Activated CD4-positive, alpha-beta T cell treated with anti-CD3 and anti-CD28 coated beads, Interleukin-2, amount 50 U/mL, for 16 hours (primary cell): Measurements from ENCODE around the gene FGFR2.

Experiments used
- DNase-seq: peaks from one replicate; pipeline ENCODE4 v3.0.0-alpha.2; 2020

FGFR2 gene

DNA sequence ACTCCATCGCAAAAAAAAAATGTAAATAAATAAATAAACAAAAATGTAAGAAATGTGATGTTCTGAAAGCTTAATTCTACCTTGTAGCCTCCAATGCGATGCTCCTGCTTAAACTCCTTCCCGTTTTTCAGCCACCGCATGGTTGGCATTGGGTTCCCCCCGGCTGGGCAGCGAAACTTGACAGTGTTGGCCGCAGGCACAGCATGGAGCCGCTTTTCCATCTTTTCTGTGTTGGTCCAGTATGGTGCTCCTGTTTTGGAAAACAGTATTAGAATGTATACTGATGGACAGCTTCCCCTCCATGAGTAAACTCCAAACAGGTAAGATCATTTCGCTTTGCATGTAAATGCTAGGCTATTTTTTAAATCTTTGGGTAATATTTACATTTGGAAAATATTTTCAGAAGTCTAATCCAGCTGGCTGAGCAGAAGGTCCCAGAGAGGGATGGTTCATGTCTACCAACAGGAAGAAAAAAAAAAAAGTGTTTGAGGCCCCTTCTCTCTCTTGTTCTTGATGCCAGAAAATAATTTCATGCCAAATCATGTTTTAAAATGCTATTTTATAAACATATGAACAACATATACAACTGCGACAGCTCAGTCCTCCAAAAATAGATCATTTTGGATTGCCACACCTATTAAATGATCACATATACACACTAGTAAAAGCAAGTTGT lies 46.9 kb downstream of the FGFR2 start:
- no peak for DNase-seq

DNA sequence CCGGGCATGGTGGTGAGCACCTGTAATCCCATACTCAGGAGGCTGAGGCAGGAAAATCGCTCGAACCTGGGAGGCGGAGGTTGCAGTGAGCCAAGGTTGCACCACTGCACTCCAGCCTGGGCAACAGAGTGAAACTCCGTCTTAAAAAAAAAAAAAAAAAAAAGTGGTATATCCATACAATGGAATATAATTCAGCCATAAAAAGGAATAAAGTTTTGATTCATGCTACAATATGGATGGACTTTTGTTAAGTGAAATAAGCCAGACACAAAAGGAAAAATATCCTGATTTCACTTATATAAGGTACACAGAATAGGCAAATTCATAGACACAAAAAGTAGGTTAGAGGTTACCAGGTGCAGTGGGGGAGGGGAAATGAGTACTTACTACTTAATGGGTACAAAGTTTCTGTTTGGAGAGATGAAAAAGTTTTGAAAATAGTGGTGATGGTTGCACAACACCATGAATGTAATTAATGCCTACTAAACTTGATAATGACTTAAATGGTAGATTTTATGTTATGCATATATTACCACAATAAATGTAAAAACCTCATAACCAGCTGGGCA lies 53.9 kb downstream of the FGFR2 start:
- no peak for DNase-seq

DNA sequence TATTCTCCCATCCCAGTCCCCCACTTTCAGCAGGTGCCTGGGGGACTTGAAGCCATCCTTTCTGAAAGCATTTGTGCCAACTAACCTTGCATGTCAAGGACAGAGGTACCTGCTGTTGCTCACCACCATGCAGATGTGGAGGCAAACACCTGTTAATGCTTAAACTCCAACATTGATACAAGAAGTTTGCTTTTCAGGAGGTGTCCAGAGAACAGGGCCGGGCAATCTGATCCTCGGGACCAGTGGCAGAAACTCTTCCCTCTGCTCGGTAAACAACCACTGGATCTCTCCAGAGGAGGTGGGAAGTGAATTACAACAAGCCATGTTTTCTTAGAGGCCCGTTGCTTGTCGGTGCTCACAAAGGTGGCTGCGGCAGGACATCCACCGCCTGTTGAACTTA lies 54.7 kb downstream of the FGFR2 start:
- DNase-seq: no peak

DNA sequence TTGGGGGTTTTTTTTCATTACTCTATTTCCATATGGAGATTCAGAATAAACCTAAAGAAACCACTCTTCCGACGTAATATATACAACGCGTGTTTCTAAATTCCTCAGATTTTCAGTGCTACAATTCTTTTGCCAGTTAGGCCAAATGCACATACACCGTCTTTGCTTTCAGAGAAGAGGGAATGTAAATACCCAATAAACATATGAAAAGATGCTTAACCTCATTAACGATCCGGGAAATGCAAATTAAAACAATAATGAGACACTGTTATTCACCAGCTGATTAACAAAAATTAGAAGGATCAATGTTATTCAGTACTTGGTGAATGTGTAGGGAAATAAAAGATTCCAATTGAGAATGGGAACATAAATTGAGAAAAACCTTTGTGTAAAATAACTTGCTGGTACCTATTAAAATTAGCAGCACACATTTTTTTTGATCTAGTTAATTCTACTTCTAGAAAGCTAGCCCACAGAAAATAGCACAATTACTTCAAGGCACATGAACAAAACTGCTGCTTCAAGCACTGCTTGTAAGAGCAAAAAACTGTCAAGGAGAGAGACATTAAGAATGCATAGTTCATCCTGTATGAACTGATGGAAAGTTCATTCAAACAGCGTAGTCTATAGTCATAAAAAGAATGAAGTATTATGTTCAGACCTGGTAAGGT lies 56.7 kb downstream of the FGFR2 start:
- DNase-seq: no peak

DNA sequence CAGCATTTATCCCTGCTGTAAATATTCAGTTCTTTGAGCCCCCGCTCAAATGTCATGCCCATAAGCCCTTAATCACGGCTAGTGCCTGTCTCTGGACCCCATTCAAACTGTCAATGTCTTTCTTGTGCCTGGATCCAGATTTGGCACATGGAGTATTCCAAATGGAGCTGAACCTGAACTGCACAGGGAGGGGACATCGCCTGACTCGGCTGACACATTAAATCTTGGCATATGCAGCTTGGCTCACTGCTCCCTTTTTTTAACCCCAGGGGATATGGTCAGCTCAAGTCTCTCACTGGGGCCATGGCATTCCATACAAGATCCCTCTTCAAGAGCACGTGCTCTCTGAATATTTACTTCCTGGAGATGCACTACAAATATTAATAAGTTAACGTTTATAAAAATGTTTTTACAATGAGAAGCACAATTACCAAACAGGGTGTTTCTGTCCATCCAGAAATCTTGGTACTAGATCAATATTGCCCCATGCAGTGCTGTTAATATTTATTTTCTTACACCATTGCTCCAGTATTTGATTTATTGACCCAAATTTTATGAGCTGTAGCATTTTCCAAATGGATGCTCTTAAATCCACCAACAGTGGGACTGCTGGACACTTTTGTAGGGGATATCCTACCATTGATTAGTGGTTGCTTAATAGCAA lies 57.4 kb downstream of the FGFR2 start:
- DNase-seq: no peak

DNA sequence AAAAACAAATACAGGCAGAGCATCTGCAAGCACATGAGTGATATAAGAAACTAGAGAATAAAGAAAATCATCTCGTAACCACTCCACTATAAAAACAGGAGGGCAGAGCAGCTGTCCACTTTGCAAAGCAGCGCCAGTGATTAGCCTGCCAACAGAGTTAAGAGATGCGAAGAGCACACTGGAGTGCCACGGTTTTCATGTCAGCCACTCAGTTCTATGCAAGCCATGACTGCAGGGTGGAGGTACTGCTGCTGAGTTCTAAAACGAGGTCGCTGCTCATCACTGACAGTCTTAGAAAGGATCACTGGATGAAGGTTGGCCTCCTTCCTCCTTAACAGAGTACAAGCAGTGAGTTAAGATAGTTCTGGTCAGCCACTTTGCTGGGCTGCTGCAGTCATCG lies 58.5 kb downstream of the FGFR2 start:
- DNase-seq: no peak

DNA sequence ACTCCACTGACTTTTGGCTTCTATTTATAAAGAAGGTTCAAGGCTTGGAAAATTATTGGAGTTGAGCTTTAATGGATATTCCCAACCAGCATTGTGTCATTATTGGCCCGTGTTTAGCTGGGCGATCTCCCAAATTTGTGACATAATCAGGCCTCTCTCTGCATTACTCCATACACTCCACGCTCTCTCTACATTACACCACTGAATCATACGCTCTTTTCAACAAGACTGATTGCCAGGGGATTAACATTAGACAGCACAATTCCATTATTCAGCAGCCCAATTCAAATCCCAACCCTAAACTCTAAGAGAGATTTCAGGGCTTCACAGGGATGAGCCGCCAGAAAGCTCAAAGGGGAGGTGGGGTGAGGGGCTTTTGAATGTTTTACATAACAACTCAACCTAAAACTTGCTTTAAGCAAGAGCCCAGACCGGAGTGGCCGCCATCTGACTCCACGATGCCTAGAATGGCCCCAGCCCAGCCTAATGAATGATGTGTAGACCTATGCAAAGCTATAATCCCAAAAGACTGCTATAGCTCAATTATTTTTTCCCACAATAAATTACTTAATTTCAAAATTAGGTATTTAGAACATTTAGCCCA lies 61.8 kb downstream of the FGFR2 start:
- no peak for DNase-seq

DNA sequence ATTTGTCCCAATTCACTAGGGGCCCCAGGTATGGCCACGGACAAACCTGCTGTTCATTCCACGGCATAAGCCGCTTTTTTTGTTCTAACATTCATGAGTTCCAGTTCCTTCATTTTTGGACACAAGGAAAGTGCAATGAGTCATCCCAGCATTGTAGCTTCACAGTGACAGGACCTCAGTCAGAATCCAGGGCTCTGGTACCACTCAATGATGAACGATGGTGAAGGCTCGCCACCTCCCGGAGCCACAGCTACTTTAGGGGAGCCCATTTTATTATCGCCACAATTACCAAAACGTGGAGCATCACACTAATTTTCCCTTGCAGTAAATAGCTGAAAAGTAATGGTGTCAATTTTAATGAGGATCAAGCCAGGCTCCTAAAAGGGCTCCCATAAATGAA lies 62.9 kb downstream of the FGFR2 start:
- no peak for DNase-seq

DNA sequence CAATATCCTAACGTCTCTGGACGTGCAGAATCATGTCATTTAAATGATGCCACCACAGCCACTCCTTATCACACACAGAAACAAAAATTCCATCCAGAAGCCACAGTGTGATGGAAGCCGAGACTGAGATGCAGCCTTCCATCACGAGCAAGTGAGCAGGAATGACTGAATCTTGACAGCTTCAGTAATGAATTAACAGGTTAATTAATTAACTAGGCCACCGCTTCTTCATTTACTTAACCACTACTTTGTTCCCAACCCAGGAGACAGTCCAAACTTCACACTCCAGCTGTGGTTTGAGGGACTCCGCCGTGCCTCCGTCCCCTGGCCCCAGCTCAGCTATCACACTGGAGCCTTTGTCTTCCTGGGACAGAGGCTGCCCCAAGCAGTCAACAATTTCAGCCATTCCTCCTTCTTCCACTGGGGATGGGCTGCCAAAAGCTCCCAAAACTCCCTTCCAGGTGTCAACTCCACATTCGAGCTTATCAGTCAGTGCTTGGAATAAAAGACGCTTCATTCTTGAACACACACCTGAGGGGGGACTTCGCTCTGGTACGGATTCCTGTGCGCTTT lies 65.9 kb downstream of the FGFR2 start:
- no peak for DNase-seq

DNA sequence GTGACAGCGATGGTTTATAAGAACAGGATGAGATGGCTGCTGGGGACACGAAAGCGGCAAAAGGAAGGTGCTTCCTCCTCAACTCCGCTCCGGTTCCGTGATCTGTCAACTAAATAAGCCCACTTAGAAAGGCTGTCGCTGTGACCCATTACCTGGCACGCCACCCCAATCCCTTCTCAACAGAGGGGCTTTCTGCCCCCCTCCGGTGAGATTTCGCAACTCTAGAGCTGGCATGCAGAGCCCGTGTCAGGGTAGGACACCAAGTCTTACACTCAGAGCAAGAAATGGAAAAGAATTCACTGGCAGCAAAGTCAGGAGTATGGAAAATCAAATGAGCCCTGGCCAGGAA lies 66.4 kb downstream of the FGFR2 start:
- no peak for DNase-seq

DNA sequence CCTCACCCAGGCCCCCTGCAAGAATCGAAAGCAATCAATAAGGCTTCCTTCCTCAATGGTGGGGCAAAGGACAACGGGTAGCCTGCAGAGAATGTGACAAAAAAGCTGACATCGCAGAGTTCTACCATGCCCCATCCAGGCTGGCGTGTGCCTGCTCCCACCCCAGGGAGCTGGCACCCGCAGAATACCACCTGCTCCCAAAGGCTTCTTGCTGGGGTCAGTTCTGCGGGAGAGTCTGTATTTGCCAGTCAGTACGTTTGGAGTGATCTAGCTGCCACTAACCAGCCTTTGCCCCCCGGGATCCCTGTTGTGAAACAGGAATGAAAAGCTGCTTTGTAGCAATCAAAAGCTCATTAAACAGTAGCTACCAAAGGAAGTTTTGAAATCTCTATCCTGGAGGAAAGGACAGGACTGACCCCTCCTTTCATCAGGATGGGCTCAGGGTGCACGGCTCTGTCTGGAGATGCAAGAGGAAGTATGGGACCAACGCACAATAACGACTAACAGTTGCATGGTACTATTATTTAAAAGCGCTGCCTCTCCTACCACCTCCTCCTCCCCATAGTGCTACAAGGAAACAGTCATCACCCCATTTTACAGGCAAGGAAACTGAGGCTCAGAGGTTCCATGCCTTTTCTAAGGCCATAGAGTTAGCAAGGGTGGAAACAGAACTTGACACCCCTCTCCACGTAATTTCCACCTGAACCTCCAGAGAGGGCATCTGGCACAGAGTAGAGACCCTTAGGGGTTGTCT lies 67.0 kb downstream of the FGFR2 start:
- no peak for DNase-seq

DNA sequence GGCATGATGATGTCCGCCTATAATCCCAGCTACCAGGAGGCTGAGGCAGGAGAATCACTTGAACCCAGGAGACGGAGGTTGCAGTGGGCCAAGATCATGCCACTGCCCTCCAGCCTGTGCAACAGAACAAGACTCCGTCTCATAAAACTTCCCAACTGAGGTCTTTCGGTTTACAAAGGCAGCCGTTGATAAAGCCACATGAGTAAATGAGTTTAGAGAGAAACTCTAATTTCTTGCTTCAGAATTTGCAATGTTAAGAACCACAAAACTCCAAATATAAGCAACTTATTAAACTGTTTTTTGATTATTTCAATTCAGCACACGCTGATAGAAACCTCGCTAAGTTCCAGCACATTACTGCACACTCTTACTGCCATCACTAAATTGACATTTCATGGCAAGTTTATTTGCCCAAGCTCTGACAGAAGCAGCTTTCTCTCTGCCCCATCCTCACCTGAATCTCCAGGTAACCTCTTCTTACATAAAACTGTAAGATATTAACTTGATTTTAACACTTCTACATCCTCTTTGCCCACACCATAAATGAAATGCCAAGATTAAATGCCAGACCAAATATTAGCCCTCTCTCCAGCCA lies 67.7 kb downstream of the FGFR2 start:
- DNase-seq: no peak

DNA sequence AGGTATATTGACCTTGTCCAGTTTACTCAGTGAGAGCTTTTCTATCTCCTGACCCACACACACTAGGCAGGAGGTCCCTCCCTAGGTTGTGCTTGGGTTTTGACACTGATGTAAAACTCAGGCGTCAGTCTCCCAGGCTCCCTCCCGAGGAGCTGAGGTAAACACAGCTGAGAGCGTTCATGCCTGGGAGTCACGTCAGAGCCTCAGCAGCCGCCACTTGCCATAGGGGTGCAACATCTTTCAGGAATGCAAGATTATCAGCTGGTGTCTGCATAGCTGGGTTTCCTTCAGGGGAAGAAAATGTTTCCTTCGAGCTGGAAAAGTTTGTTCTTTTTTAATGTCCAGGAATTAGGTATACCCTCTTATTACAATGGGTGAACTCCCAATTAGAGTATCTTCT lies 70.6 kb downstream of the FGFR2 start:
- DNase-seq: no peak

DNA sequence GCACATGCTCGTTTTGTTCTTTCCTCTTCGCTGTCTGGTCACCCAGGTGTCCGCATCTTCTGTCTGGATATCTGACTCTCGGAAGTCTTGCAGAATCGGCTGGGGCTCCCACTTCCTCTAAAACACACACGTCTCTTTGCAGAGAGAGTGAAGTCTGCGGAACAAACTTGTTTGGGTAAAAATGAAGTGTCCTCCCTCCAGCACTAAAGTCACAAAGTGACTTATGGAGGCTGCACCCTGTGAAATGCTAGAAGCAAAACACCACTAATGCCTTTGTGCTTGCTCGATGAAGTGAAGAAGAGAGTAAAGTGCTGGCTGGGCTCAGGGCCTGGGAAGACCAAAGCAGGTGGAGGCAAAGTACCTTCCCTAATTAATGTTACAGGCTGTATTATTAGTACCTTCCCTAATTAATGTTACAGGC lies 71.4 kb downstream of the FGFR2 start:
- DNase-seq: no peak

DNA sequence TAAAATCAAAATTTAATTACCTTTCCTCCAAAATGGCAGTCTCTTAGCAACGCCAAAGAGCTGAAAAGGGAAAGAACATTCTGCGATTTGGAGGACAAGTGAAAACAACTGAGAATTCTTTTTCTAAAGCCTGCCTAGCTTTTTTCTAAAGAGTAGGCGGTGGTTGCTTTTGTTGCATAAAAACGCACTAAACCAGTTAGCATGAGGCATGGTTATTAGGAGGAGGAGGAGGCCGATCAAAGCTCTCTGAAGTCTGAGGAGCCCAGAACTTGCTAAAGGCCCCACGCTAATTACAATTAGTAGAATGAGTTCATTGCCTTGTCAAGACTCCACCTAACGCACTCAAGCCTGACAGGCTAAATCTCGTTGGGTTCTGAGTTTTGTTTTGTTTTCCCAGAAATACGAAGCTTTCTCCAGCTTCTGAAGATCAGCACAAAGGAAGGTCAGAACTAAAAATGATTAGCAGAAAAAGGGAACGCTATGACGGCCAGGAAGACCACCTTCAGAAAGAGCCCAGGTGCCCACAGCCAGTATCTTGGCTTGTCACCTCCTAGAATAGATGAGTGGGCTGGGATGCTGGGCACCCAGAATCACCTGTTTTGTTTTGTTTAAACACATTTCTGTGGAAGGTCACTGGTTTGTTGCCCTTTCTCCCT lies 72.0 kb downstream of the FGFR2 start:
- DNase-seq: no peak

DNA sequence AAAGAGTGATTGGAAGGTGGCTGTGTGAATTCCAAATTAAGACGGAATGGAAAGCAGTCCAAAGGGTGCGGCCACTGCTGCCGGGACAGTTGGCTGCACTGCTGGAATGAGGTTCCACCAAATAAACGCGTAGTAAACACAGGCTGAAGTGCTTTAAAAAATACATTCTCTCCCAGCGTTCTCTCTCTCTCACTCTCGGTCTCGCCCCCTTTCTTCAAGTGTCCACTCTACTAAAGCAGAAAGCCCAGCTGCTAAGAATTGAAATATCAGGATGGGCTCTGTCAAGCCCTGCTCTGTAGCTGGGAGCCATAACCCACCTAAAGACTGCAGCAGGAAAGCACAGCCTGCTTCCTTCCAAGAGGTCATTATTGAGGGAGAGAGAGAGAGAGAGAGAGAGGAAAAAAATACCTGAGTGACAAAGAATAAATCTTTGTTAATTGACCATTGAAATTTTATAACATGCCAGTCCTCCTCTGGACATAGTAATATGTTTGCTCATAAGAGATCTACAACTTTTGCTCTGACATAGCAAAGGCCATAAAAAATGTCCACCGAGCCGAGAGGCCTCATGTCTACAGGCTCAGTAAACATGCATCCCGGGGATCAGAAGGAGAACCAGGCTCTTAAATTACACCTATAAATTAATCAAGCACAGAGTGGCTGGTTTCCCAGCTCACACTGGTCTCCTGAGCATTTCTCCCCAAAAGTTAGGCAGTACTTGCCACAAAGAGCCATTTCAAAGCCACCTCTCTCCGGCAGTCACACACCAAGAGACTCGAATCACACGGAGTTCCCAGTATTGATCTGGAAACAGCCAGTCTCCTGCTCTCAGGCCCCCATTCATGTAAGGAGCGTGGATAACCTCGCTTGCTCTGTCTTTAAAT lies 72.8 kb downstream of the FGFR2 start:
- DNase-seq: no peak

DNA sequence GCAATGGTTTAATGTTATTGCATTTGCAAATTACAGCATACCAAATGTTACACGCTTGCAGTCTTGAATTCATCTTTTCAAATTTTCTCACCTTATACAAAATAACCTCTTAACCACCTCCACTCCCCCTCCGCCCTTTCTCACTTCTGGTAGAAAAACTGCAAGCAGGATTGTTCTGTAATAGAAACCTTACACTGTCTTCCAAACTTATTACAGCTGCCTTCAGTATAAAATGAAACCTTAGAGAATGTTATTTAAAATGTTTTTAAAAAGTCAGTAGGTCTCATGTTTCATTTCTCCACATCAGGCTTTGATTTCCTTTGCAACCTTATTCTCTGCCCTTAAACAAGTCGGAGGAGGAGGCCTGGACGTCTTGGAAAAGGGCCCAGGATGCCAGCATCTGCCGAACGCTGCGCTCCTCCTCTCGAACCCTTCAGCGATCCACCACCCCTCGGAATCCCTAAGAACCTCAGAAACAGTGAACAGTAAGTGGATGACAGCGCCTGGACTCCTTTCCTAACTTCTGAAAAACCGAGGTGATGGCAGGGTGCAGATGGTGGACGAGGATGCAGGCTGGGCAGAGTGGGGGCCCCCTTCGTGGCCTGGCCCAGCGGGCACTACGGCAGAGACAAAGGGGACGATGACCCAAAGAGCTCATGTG lies 74.0 kb downstream of the FGFR2 start:
- no peak for DNase-seq

DNA sequence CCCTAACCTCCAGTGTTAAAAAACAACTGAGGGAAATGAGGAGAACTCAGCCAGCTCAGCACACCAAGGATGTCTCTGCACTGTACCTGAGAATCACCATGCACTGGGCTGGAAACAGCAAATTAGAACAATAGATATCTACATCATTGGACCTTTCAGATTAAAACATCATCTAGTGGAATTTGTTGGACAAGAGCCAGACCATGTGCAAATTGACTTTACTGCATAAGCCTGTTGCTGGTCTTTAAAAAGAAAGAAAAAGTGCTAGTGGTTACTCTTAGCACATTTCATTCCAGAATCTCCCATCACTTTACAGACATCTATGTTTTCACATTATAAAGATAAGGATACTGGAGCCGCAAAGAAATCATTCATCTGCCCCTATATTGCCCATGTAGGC lies 75.4 kb downstream of the FGFR2 start:
- DNase-seq: no peak

DNA sequence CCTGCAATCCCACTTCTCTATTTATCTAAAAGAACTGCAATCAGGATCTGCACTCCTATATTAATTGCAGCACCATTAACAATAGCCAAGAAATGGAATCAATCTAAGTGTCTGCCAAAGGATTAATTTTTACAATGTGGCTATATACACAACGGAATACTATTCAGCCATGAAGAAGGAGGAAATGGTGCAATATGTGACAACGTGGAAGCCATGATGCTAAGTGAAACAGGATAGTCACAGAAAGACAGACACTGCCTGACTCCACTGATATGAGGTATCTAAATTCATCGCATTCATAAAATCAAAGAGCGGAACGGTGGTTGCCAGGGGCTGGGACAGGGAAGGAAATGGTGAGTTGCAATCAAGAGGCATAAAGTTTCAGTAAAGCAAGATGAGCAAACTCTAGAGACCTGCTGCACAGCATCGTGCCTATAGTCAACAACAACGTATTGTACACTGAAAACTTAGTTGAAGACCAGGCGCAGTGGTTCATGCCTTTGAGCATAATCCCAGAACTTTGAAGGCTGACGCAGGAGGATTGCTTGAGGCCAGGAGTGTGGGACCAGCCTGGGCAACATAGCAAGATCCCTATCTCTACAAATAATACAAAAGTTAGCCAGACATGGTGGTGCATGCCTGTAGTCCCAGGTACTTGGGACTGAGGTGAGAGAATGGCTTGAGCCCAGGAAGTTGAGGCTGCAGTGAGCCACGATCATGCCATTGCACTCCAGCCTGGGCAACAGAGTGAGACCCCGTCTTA lies 76.3 kb downstream of the FGFR2 start:
- no peak for DNase-seq
